22Rv1 (cell line): ENCODE results near the gene CEBPE.

Source experiments
- CTCF ChIP-seq: fragments of 450-650 bp; IDR thresholded peaks from 2 replicates; pipeline ENCODE4 v1.5.1; 2017; ENCODE audit warnings: mild to moderate bottlenecking
- ZFX ChIP-seq: fragments of 450-650 bp; IDR thresholded peaks from 2 replicates; pipeline ENCODE4 v1.6.1; 2017; ENCODE audit warnings: antibody characterized with exemption, borderline replicate concordance

GRCh38 chr14:23124337-23124954 lies 5.4 kb upstream of the CEBPE start:
- no peak for TF ChIP-seq CTCF
- TF ChIP-seq ZFX: no peak
